H1 (cell line): ENCODE data around the gene SCN8A. TPM values are rescaled to one million over a fixed set of nuclear protein-coding genes. Genes with fewer than 3 reads are reported as not detected.

Source experiments
- CHD1 ChIP-seq: IDR thresholded peaks from 2 replicates; pipeline ENCODE4 v1.6.1; 2012; ENCODE audit warnings: low read depth, low read length, improper control_type of control experiment
- EGR1 ChIP-seq: IDR thresholded peaks from 2 replicates; pipeline ENCODE4 v1.6.1; 2011; ENCODE audit warnings: low read depth, low read length, borderline replicate concordance
- GTF2F1 ChIP-seq: IDR thresholded peaks from 2 replicates; pipeline ENCODE4 v1.6.1; 2012; ENCODE audit warnings: low read depth, low read length, improper control_type of control experiment, borderline replicate concordance
- KDM4A ChIP-seq: IDR thresholded peaks from one replicate; pipeline ENCODE4 v1.7.1; 2012; ENCODE audit warnings: low read depth, mild to moderate bottlenecking, moderate library complexity, low read length, inconsistent platforms; ENCODE audit not compliant: severe bottlenecking
- NRF1 ChIP-seq: IDR thresholded peaks from 2 replicates; pipeline ENCODE4 v1.6.1; 2011; ENCODE audit warnings: mild to moderate bottlenecking, low read depth, low read length, improper control_type of control experiment
- RAD21 ChIP-seq, 2 experiments: IDR thresholded peaks in 1 of 2; conservative IDR thresholded peaks in 1 of 2; 2 replicates each; pipeline ENCODE4 v1.6.1; 2011; ENCODE audit warnings: low read depth in 2 of 2, low read length in 2 of 2, improper control_type of control experiment in 1 of 2, inconsistent platforms in 1 of 2, mild to moderate bottlenecking in 1 of 2, moderate library complexity in 1 of 2
- RBBP5 ChIP-seq: IDR thresholded peaks from 2 replicates; pipeline ENCODE4 v1.7.1; 2012; ENCODE audit warnings: low read depth, mild to moderate bottlenecking, inconsistent platforms, low read length, moderate library complexity, borderline replicate concordance
- SIRT6 ChIP-seq: IDR thresholded peaks from one replicate; pipeline ENCODE4 v1.7.1; 2012; ENCODE audit warnings: low read length, inconsistent platforms
- SP1 ChIP-seq: IDR thresholded peaks from 2 replicates; pipeline ENCODE4 v1.6.1; 2011; ENCODE audit warnings: low read depth, low read length
- SP2 ChIP-seq: IDR thresholded peaks from 2 replicates; pipeline ENCODE4 v1.6.1; 2012; ENCODE audit warnings: mild to moderate bottlenecking, low read length, inconsistent platforms
- SRF ChIP-seq: IDR thresholded peaks from 2 replicates; pipeline ENCODE4 v1.6.1; 2011; ENCODE audit warnings: mild to moderate bottlenecking, low read depth, low read length, moderate library complexity
- SUZ12 ChIP-seq: fragments of 200-600 bp; sonication (generic); IDR thresholded peaks from 2 replicates; pipeline ENCODE4 v1.6.1; 2012; ENCODE audit warnings: mild to moderate bottlenecking, inconsistent platforms, low read length, moderate library complexity, mixed read lengths
- polyA plus RNA-seq, 7 experiments: library from polyadenylated mRNA; depleted of rRNA in 3 of 7; stranded (reverse) in 5 of 7; unstranded in 2 of 7; fragments of >200 nt in 5 of 7; fragments of 200-250 nt in 2 of 7; gene quantifications; 1 replicate in 5 of 7; 2 replicates in 1 of 7; 4 replicates in 1 of 7; pipeline versions ENCODE4 v1.2.1 to v1.2.3, GENCODE V29; 2011 to 2013; ENCODE audit warnings: missing spikeins in 2 of 7, mixed read lengths in 2 of 7
- total RNA-seq: library from RNA; stranded (reverse); fragmentation: NEBNext Ultra II Directional; extraction: Animal tissue kit (Norgen Biotek cat#: 25700); gene quantifications from 2 replicates; pipeline ENCODE4 v1.2.1, GENCODE V29; 2021
- TF ChIP-seq, protein P1 (sequence below): IDR thresholded peaks from 2 replicates; pipeline ENCODE4 v1.6.1; 2012; ENCODE audit warnings: low read length, inconsistent platforms

Gene SCN8A
- total and polyA plus RNA-seq, 2 of the 8 experiments (the other 6 are each of a cell fraction or from before 2014, with no cell fraction given), result 6.3 to 10.7 TPM

DNA sequence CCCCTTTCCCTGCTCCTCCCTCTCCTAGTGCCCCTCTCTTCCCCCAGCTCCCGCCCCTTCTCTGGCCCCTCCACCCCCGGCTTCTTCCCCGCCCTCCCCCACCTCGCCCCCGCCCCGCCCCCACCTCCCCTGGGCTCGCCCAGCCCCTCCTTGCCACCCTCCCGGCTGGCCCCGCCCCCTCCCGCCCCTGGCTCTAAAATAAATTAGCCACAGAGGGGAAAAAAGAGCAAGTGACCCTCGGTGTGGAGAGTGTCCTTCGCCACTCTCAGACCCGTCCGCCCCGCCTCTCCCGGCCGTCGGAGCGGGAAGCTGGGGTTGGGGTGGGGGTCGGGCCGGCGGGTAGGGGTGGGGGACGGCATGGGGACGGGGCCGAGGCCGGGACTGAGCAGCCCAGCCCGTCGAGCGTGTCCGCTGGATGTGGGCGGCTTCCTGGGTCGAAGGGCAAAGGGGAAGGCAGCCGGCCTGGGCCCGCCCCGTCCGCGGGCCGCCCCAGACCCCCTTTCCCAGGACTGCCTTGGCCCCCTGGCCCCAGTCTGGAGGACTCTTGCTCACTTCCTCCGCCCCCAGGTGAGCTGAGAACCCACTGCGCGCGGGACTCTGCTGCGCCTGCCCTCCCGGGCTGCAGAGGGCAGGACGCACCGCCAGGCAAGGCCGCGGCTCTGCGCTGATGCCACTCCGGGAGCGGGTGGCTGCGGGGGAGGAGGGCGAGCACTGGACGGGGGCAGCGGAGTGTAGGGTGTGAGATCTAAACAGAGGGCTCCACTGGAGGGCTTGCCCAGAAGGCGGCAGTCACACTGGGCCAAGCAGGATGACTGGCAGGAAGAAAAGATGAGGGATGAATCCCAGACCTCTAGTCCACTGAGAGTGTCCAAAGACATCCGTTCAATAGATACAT, 258.1 kb downstream of the SCN8A start (continued):
- TF ChIP-seq SP2 (no peak), SRF (no peak), SUZ12 (peak; percentile 14; the same call in 1 of the 2 replicates), SP1 (no peak), RAD21 (IDR thresholded peaks at IDR 0.05 in 1 of 2, conservative IDR thresholded peaks at IDR 0.05 in 1 of 2; ENCODE audit: low read depth in 2 of 2, low read length in 2 of 2) (peak; percentile 22 to 56; a peak in 2 of 4 replicates), RBBP5 (no peak; the same call in 1 of the 2 replicates), KDM4A (peak; percentile 9), GTF2F1 (no peak), SIRT6 (no peak), CHD1 (no peak), NRF1 (no peak), EGR1 (0 out of 2 replicates have a peak, but pooled peaks have one; percentile 6)
- TF ChIP-seq, protein P1, sequence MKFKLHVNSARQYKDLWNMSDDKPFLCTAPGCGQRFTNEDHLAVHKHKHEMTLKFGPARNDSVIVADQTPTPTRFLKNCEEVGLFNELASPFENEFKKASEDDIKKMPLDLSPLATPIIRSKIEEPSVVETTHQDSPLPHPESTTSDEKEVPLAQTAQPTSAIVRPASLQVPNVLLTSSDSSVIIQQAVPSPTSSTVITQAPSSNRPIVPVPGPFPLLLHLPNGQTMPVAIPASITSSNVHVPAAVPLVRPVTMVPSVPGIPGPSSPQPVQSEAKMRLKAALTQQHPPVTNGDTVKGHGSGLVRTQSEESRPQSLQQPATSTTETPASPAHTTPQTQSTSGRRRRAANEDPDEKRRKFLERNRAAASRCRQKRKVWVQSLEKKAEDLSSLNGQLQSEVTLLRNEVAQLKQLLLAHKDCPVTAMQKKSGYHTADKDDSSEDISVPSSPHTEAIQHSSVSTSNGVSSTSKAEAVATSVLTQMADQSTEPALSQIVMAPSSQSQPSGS, result no peak
